ENCODE measurements around the gene LGALS9.
"Not testable (repeated sequence)": the region's sequence is repeated elsewhere in the genome, so short reads cannot be mapped to it uniquely, and the experiment has no call there.

LGALS9 gene

GRCh38 chr17:27654136-27654535 lies 23.1 kb downstream of the LGALS9 start:
- CTCF ChIA-PET: interaction anchor here (0.7 to 14.1 kb wide), 42 partner anchors 9 to 884 kb away, joined by 3 to 331 read pairs (median 4); partner anchors contain the start of gene LGALS9
- POLR2A ChIA-PET: no interaction called here
- TF ChIP-seq CTCF (IDR thresholded peaks at IDR 0.05; ENCODE audit: control extremely low read depth, extremely low read depth, low read depth, missing control alignments): no peak
- DNase-seq (ENCODE audit: extremely low spot score): no peak

GRCh38 chr17:27654654-27655524 lies 23.9 kb downstream of the LGALS9 start:
- ChIA-PET POLR2A (no interaction called here), CTCF (interaction anchor here (0.7 to 14.1 kb wide), 48 partner anchors 8 to 883 kb away, joined by 3 to 331 read pairs (median 4); partner anchors contain the start of gene LGALS9)
- DNase-seq (ENCODE audit: extremely low spot score): peak; percentile 85
- TF ChIP-seq CTCF (IDR thresholded peaks at IDR 0.05; ENCODE audit: control extremely low read depth, extremely low read depth, low read depth, missing control alignments): peak; percentile 82

GRCh38 chr17:27655525-27656111 lies 24.6 kb downstream of the LGALS9 start:
- POLR2A ChIA-PET: not testable (repeated sequence)
- CTCF ChIA-PET: interaction anchor here (0.8 to 14.1 kb wide), 21 partner anchors 7 to 882 kb away, joined by 3 to 331 read pairs (median 5); no protein-coding TSS in a partner anchor

GRCh38 chr17:27656620-27657019 lies 25.6 kb downstream of the LGALS9 start:
- CTCF ChIA-PET: interaction anchor here (1.1 to 14.1 kb wide), 6 partner anchors 51 to 223 kb away, joined by 4 to 331 read pairs (median 32); no protein-coding TSS in a partner anchor

More at GRCh38 chr17:27655525-27656111, 24.6 kb downstream of the LGALS9 start:
- not testable (repeated sequence) for DNase-seq (ENCODE audit: extremely low spot score)

GRCh38 chr17:27657620-27658019 lies 26.6 kb downstream of the LGALS9 start:
- no peak for TF ChIP-seq CTCF (IDR thresholded peaks at IDR 0.05; ENCODE audit: control extremely low read depth, extremely low read depth, low read depth, missing control alignments)
- no peak for DNase-seq (ENCODE audit: extremely low spot score)
- ChIA-PET POLR2A (no interaction called here), CTCF (interaction anchor here (1.5 to 6.9 kb wide), 4 partner anchors 9 to 105 kb away, joined by 4 to 42 read pairs (median 6); no protein-coding TSS in a partner anchor)

More at GRCh38 chr17:27656620-27657019, 25.6 kb downstream of the LGALS9 start:
- DNase-seq (ENCODE audit: extremely low spot score); POLR2A ChIA-PET: not testable (repeated sequence)

GRCh38 chr17:27659683-27660082 lies 28.7 kb downstream of the LGALS9 start:
- CTCF ChIA-PET: interaction anchor here (1.4 to 6.9 kb wide), 2 partner anchors 8 to 97 kb away, joined by 8 to 42 read pairs; no protein-coding TSS in a partner anchor
- POLR2A ChIA-PET: no interaction called here

More at GRCh38 chr17:27659683-27660082, 28.7 kb downstream of the LGALS9 start:
- DNase-seq (ENCODE audit: extremely low spot score): no peak
- no peak for TF ChIP-seq CTCF (IDR thresholded peaks at IDR 0.05; ENCODE audit: control extremely low read depth, extremely low read depth, low read depth, missing control alignments)
